CD4-positive, CD25-positive, alpha-beta regulatory T cell (primary cell): ENCODE results near the gene ADGRG6. TPM values are rescaled to one million over a fixed set of nuclear protein-coding genes. Genes with fewer than 3 reads are reported as not detected.

ENCODE experiments used
- ATAC-seq, 2 donors: fragments of 150-1000 bp; cut with Tn5 transposase; one replicate each; pipeline ENCODE4 v1.10.0; 2021; ENCODE audit warnings: low read depth in 2 of 2, moderate number of reproducible peaks in 2 of 2, moderate library complexity in 1 of 2
- DNase-seq, 3 donors: peaks; one replicate each; pipeline versions ENCODE4 v3.0.0 to v3.0.0-alpha.2; 2012 to 2022; ENCODE audit warnings: mixed read lengths in 1 of 3
- H3K27ac ChIP-seq: one replicate; pipeline ENCODE4 v1.7.0; 2013; ENCODE audit warnings: mild to moderate bottlenecking, low read length; ENCODE audit not compliant: insufficient read depth, poor library complexity, severe bottlenecking
- H3K27me3 ChIP-seq: one replicate; pipeline ENCODE4 v1.7.0; 2013; ENCODE audit warnings: low read length; ENCODE audit not compliant: control insufficient read depth, insufficient read depth
- H3K36me3 ChIP-seq: one replicate; pipeline ENCODE4 v1.7.0; 2013; ENCODE audit warnings: mild to moderate bottlenecking, low read length, moderate library complexity; ENCODE audit not compliant: control insufficient read depth, insufficient read depth
- H3K4me1 ChIP-seq: 2 replicates; pipeline ENCODE4 v1.7.0; 2013; ENCODE audit warnings: mild to moderate bottlenecking, low read length; ENCODE audit not compliant: insufficient read depth, control insufficient read depth, poor library complexity, severe bottlenecking
- H3K4me3 ChIP-seq: one replicate; pipeline ENCODE4 v1.7.0; 2013; ENCODE audit warnings: low read depth, mild to moderate bottlenecking, low read length, moderate library complexity
- H3K9me3 ChIP-seq, 2 experiments: 1 replicate in 1 of 2; 2 replicates in 1 of 2; pipeline ENCODE4 v1.7.0; 2013; ENCODE audit warnings: low read length in 2 of 2, mild to moderate bottlenecking in 1 of 2, moderate library complexity in 1 of 2; ENCODE audit not compliant: control insufficient read depth in 2 of 2
- H3K27ac Mint-ChIP-seq, 3 donors: one replicate each; pipeline ENCODE4 v1.8.0; 2020 to 2022; ENCODE audit warnings: mild to moderate bottlenecking in 3 of 3, mixed read lengths in 3 of 3, moderate library complexity in 2 of 3
- H3K27me3 Mint-ChIP-seq: one replicate; pipeline ENCODE4 v1.8.0; 2022; ENCODE audit warnings: mild to moderate bottlenecking, mixed read lengths
- H3K36me3 Mint-ChIP-seq: one replicate; pipeline ENCODE4 v1.8.0; 2020; ENCODE audit warnings: mixed read lengths
- H3K4me1 Mint-ChIP-seq, 4 donors: one replicate each; pipeline ENCODE4 v1.8.0; 2020 to 2022; ENCODE audit warnings: mixed read lengths in 4 of 4, mild to moderate bottlenecking in 1 of 4
- H3K4me3 Mint-ChIP-seq, 4 donors: one replicate each; pipeline ENCODE4 v1.8.0; 2020 to 2022; ENCODE audit warnings: mild to moderate bottlenecking in 4 of 4, mixed read lengths in 4 of 4, moderate library complexity in 3 of 4
- H3K9me3 Mint-ChIP-seq, 7 donors: one replicate each; pipeline ENCODE4 v1.8.0; 2020 to 2022; ENCODE audit warnings: mixed read lengths in 7 of 7, mild to moderate bottlenecking in 3 of 7, moderate library complexity in 2 of 7
- polyA plus RNA-seq, 4 donors: library from polyadenylated mRNA; unstranded; fragments of 300-500 nt; fragmentation: Illumina TruSeq; gene quantifications; one replicate each; pipeline ENCODE4 v1.2.3, GENCODE V29; 2021
- total RNA-seq: library from RNA; stranded (reverse); gene quantifications from one replicate; pipeline ENCODE4 v1.2.3, GENCODE V29; 2022

Gene ADGRG6
- total and polyA plus RNA-seq, 5 donors from 2014 or later, result 0.74 TPM; not detected in 4

GRCh38 chr6:142332393-142333098 is 30.7 kb downstream of the ADGRG6 start:
- Histone ChIP-seq H3K27ac (no peak overlapping the region), H3K27me3 (peaks cover 4% of the 10 kb centered on the region), H3K36me3 (no peaks in the 10 kb centered on the region), H3K4me3 (no peak overlapping the region), H3K9me3 (no peaks in the 10 kb centered on the region), H3K4me1 (no peaks in the 10 kb centered on the region)
- DNase-seq, result no peak
- H3K9me3 Mint-ChIP-seq, result no peaks in the 10 kb centered on the region
- no peak overlapping the region for H3K4me3 Mint-ChIP-seq
- no peak overlapping the region for H3K27ac Mint-ChIP-seq
- H3K27me3 Mint-ChIP-seq, result no peaks in the 10 kb centered on the region
- H3K36me3 Mint-ChIP-seq, result no peaks in the 10 kb centered on the region
- no peak for ATAC-seq
- peaks cover 0 to 5% (median 0%) of the 10 kb centered on the region in 4 donors for H3K4me1 Mint-ChIP-seq

GRCh38 chr6:142333431-142333830 is 31.6 kb downstream of the ADGRG6 start:
- Histone ChIP-seq H3K4me3 (no peak overlapping the region), H3K27me3 (peaks cover 4% of the 10 kb centered on the region), H3K9me3 (no peaks in the 10 kb centered on the region), H3K27ac (no peak overlapping the region), H3K36me3 (no peaks in the 10 kb centered on the region), H3K4me1 (no peaks in the 10 kb centered on the region)
- no peak for DNase-seq
- no peak overlapping the region for H3K4me3 Mint-ChIP-seq
- H3K27ac Mint-ChIP-seq, result no peak overlapping the region
- no peaks in the 10 kb centered on the region for H3K36me3 Mint-ChIP-seq
- no peaks in the 10 kb centered on the region for H3K9me3 Mint-ChIP-seq
- H3K4me1 Mint-ChIP-seq, result peaks cover 0 to 5% (median 0%) of the 10 kb centered on the region in 4 donors
- no peaks in the 10 kb centered on the region for H3K27me3 Mint-ChIP-seq
- ATAC-seq, result no peak

GRCh38 chr6:142334294-142334693 is 32.5 kb downstream of the ADGRG6 start:
- peaks cover 0 to 5% (median 0%) of the 10 kb centered on the region in 4 donors for H3K4me1 Mint-ChIP-seq
- no peaks in the 10 kb centered on the region for H3K36me3 Mint-ChIP-seq
- H3K27me3 ChIP-seq, result peaks cover 4% of the 10 kb centered on the region
- H3K27ac ChIP-seq, result no peak overlapping the region
- H3K9me3 ChIP-seq, result no peaks in the 10 kb centered on the region
- ATAC-seq (no peak), DNase-seq (no peak)
- H3K27me3 Mint-ChIP-seq, result no peaks in the 10 kb centered on the region
- no peak overlapping the region for H3K4me3 Mint-ChIP-seq
- H3K27ac Mint-ChIP-seq, result no peak overlapping the region
- H3K4me1 ChIP-seq, result no peaks in the 10 kb centered on the region
- H3K4me3 ChIP-seq, result no peak overlapping the region
- H3K36me3 ChIP-seq, result no peaks in the 10 kb centered on the region
- no peaks in the 10 kb centered on the region for H3K9me3 Mint-ChIP-seq

- Histone ChIP-seq H3K4me3 (no peak overlapping the region), H3K27me3 (peaks cover 4% of the 10 kb centered on the region), H3K27ac (no peak overlapping the region), H3K36me3 (no peaks in the 10 kb centered on the region), H3K9me3 (no peaks in the 10 kb centered on the region), H3K4me1 (no peaks in the 10 kb centered on the region)
- Mint-ChIP-seq H3K4me3 (no peak overlapping the region), H3K27ac (no peak overlapping the region), H3K36me3 (no peaks in the 10 kb centered on the region), H3K27me3 (no peaks in the 10 kb centered on the region), H3K4me1 (peaks cover 0 to 5% (median 0%) of the 10 kb centered on the region in 4 donors), H3K9me3 (no peaks in the 10 kb centered on the region)
- DNase-seq (no peak), ATAC-seq (no peak)
Measured at GRCh38 chr6:142335415-142335814, 33.6 kb downstream of the ADGRG6 start.

- H3K9me3 Mint-ChIP-seq, result no peaks in the 10 kb centered on the region
- ATAC-seq, result no peak
- H3K36me3 ChIP-seq, result no peaks in the 10 kb centered on the region
- no peak for DNase-seq
- no peaks in the 10 kb centered on the region for H3K36me3 Mint-ChIP-seq
- H3K27ac ChIP-seq, result no peak overlapping the region
- no peak overlapping the region for H3K27ac Mint-ChIP-seq
- no peak overlapping the region for H3K4me3 ChIP-seq
- no peak overlapping the region for H3K4me3 Mint-ChIP-seq
- peaks cover 0 to 2% (median 0%) of the 10 kb centered on the region in 4 donors for H3K4me1 Mint-ChIP-seq
- peaks cover 4% of the 10 kb centered on the region for H3K27me3 ChIP-seq
- H3K4me1 ChIP-seq, result no peaks in the 10 kb centered on the region
- H3K27me3 Mint-ChIP-seq, result no peaks in the 10 kb centered on the region
- no peaks in the 10 kb centered on the region for H3K9me3 ChIP-seq
Measured at GRCh38 chr6:142336183-142336582, 34.4 kb downstream of the ADGRG6 start.

GRCh38 chr6:142336787-142337186 is 35.0 kb downstream of the ADGRG6 start:
- no peak overlapping the region for H3K27ac Mint-ChIP-seq
- H3K27me3 Mint-ChIP-seq, result peaks cover 1% of the 10 kb centered on the region
- ATAC-seq, result no peak

GRCh38 chr6:142339113-142339512 is 37.3 kb downstream of the ADGRG6 start:
- Mint-ChIP-seq H3K27ac (no peak overlapping the region), H3K4me1 (no peaks in the 10 kb centered on the region), H3K27me3 (peaks cover 5% of the 10 kb centered on the region)

More at GRCh38 chr6:142336787-142337186, 35.0 kb downstream of the ADGRG6 start:
- DNase-seq, result no peak
- Histone ChIP-seq H3K27me3 (peaks cover 4% of the 10 kb centered on the region), H3K36me3 (no peaks in the 10 kb centered on the region), H3K4me3 (no peak overlapping the region), H3K4me1 (no peaks in the 10 kb centered on the region), H3K27ac (no peak overlapping the region), H3K9me3 (no peaks in the 10 kb centered on the region)
- Mint-ChIP-seq H3K36me3 (no peaks in the 10 kb centered on the region), H3K4me3 (no peak overlapping the region), H3K4me1 (no peaks in the 10 kb centered on the region), H3K9me3 (peaks cover 0 to under 1% (median 0%) of the 10 kb centered on the region in 7 donors)

More at GRCh38 chr6:142339113-142339512, 37.3 kb downstream of the ADGRG6 start:
- Mint-ChIP-seq H3K9me3 (peaks cover 0 to 2% (median 0%) of the 10 kb centered on the region in 7 donors), H3K4me3 (no peak overlapping the region), H3K36me3 (no peaks in the 10 kb centered on the region)
- Histone ChIP-seq H3K4me1 (no peaks in the 10 kb centered on the region), H3K36me3 (no peaks in the 10 kb centered on the region), H3K27me3 (peaks cover 4% of the 10 kb centered on the region), H3K4me3 (no peak overlapping the region), H3K9me3 (no peaks in the 10 kb centered on the region), H3K27ac (no peak overlapping the region)
- no peak for ATAC-seq
- DNase-seq, result no peak
